Bronchial epithelial cell (primary cell): ENCODE data around the gene PTH2. TPM values are rescaled to one million over a fixed set of nuclear protein-coding genes. Genes with fewer than 3 reads are reported as not detected.
A peak's percentile ranks its signal among the peaks of the same experiment; 100 is the strongest.
"Not testable (repeated sequence)": the region's sequence is repeated elsewhere in the genome, so short reads cannot be mapped to it uniquely, and the experiment has no call there.

Experiments used
- DNase-seq: peaks from one replicate; pipeline ENCODE4 v3.0.0-alpha.2; 2010; ENCODE audit warnings: low read depth
- FAIRE-seq: peaks from 2 replicates; lab custom pipeline; 2011; peaks lifted over from hg19 to GRCh38; lab: Jason Lieb, UNC
- H3K27me3 ChIP-seq: 2 replicates; pipeline ENCODE4 v1.5.1; 2011; ENCODE audit warnings: low read length; ENCODE audit not compliant: control insufficient read depth, insufficient read depth
- H3K36me3 ChIP-seq: 2 replicates; pipeline ENCODE4 v1.5.1; 2011; ENCODE audit warnings: low read length; ENCODE audit not compliant: control insufficient read depth, insufficient read depth
- H3K4me3 ChIP-seq: 2 replicates; pipeline ENCODE4 v1.5.1; 2011; ENCODE audit warnings: mild to moderate bottlenecking, low read depth, low read length, control low read depth
- total RNA-seq: library from RNA; depleted of rRNA; stranded (reverse); fragments of >200 nt; gene quantifications from 2 replicates; pipeline ENCODE4 v1.2.1, GENCODE V29; 2014
- TF ChIP-seq, protein P1 (sequence below): IDR thresholded peaks from 2 replicates; pipeline ENCODE4 v1.5.1; 2011; ENCODE audit warnings: mild to moderate bottlenecking, moderate library complexity, low read length, control low read depth, inconsistent platforms; ENCODE audit not compliant: insufficient read depth, severe bottlenecking

The PTH2 gene
- total RNA-seq, 1 donor from 2014 or later: not detected

DNA sequence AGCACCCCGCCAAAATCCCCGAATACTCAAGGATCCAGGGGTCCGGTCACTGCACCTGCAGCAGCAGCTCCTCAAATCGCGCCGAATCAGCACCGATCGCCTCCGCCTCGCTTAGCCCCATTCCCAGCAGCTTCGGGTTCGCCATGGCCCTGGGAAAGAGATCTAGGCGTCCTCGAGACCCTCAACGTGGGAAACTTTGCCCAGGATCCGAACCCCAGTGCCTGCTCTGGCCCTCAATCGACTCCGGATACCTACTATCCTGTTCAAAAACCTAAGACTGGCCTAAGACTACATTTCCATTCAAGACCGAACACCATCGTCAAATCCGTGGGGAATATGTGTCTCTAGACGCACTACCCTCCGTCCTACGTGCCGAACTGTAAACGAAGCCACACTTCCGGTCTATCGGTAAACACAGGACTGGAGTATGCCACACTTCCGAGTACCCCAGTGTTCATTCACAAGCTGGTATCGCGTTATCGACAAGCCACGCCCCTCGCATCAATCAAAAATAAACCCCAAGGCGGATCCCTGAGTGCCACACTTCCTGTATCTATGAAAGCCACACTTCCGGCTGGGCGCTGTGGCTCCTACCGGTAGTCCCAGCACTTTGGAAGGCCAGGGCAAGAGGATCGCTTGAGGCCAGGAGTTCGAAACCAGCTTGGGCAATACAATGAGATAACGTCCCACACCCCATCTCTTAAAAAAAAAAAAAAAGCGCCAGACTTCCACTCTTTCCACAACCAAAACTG, 28.4 kb upstream of the PTH2 start, which contains the start of gene PIH1D1:
PIH1D1 (minus strand) TSS at position 385 of the 752 bp plus-strand sequence; CDS start at position 145, 240 bp downstream.
- Histone ChIP-seq H3K27me3 (no peaks in the 10 kb centered on the region), H3K36me3 (peaks cover 13% of the 10 kb centered on the region), H3K4me3 (peak within 1 kb of the TSS; percentile 74)
- DNase-seq (peak; percentile 98), FAIRE-seq (peak; percentile 83)
- TF ChIP-seq, protein P1, sequence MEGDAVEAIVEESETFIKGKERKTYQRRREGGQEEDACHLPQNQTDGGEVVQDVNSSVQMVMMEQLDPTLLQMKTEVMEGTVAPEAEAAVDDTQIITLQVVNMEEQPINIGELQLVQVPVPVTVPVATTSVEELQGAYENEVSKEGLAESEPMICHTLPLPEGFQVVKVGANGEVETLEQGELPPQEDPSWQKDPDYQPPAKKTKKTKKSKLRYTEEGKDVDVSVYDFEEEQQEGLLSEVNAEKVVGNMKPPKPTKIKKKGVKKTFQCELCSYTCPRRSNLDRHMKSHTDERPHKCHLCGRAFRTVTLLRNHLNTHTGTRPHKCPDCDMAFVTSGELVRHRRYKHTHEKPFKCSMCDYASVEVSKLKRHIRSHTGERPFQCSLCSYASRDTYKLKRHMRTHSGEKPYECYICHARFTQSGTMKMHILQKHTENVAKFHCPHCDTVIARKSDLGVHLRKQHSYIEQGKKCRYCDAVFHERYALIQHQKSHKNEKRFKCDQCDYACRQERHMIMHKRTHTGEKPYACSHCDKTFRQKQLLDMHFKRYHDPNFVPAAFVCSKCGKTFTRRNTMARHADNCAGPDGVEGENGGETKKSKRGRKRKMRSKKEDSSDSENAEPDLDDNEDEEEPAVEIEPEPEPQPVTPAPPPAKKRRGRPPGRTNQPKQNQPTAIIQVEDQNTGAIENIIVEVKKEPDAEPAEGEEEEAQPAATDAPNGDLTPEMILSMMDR: peak; percentile 24

GRCh38 chr19:49450405-49450804, 27.2 kb upstream of the PTH2 start:
- no peak overlapping the region for H3K4me3 ChIP-seq
- no peaks in the 10 kb centered on the region for H3K27me3 ChIP-seq
- DNase-seq (no peak), FAIRE-seq (no peak)
- peaks cover 15% of the 10 kb centered on the region for H3K36me3 ChIP-seq
- TF ChIP-seq, protein P1: no peak

- DNase-seq (no peak), FAIRE-seq (no peak)
- Histone ChIP-seq H3K27me3 (no peaks in the 10 kb centered on the region), H3K4me3 (no peak overlapping the region), H3K36me3 (peaks cover 15% of the 10 kb centered on the region)
- TF ChIP-seq, protein P1: no peak
Observed at GRCh38 chr19:49448432-49448786, 25.2 kb upstream of the PTH2 start.

GRCh38 chr19:49447485-49448431, 24.5 kb upstream of the PTH2 start:
- TF ChIP-seq, protein P1: no peak
- H3K36me3 ChIP-seq: peaks cover 15% of the 10 kb centered on the region
- DNase-seq: no peak
- FAIRE-seq: no peak
- H3K27me3 ChIP-seq: no peaks in the 10 kb centered on the region
- H3K4me3 ChIP-seq: no peak overlapping the region

DNA sequence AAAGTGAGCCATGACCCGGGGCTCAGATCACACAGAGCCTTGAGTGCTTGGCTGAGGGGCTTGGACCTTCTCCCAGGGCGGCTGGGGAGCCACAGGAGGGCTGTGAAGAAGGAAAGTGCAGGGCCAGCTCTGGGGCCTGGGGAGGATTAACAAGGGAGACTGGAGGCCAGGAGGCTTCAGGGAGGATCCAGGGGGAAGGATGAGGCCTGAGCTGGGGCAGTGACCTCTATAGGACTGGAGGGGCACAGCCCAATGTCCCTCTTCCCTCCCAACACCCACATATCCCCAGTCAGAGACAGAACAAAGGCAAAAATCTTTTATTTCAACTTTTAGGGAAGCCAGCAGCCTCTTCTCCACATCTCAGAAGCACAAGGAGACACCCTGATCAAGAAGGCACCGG, 22.8 kb upstream of the PTH2 start:
- DNase-seq (no peak), FAIRE-seq (no peak)
- H3K4me3 ChIP-seq: no peak overlapping the region

GRCh38 chr19:49444100-49444700, 21.0 kb upstream of the PTH2 start:
- Histone ChIP-seq H3K27me3 (peaks cover 19% of the 10 kb centered on the region), H3K36me3 (peaks cover 15% of the 10 kb centered on the region)
- H3K4me3 ChIP-seq, FAIRE-seq, DNase-seq: not testable (repeated sequence)

More for the DNA sequence above, 22.8 kb upstream of the PTH2 start:
- H3K27me3 ChIP-seq: peaks cover 8% of the 10 kb centered on the region
- H3K36me3 ChIP-seq: peaks cover 15% of the 10 kb centered on the region
- TF ChIP-seq, protein P1: no peak
